ENCODE measurements around the gene GMNN.

DNA sequence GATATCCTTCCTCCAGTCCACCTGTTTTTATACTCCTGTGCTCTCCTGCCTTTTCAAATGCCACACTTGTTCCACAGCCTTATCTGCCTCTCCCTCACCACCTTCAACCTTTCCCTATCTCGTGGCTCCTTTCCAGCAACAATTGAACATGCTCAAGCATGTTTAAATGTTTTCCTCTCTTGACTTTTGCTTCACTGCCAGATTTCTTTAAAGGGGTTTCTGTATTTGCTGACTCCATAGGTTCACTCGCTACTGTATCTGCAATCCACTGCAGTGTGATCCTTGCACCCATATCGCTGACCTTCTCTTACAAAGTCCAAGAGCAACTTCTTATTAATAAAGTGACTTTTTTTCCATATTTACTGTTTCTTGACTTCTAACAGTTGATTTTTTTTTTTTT lies 11.2 kb upstream of the GMNN start:
- TF ChIP-seq, protein P1, sequence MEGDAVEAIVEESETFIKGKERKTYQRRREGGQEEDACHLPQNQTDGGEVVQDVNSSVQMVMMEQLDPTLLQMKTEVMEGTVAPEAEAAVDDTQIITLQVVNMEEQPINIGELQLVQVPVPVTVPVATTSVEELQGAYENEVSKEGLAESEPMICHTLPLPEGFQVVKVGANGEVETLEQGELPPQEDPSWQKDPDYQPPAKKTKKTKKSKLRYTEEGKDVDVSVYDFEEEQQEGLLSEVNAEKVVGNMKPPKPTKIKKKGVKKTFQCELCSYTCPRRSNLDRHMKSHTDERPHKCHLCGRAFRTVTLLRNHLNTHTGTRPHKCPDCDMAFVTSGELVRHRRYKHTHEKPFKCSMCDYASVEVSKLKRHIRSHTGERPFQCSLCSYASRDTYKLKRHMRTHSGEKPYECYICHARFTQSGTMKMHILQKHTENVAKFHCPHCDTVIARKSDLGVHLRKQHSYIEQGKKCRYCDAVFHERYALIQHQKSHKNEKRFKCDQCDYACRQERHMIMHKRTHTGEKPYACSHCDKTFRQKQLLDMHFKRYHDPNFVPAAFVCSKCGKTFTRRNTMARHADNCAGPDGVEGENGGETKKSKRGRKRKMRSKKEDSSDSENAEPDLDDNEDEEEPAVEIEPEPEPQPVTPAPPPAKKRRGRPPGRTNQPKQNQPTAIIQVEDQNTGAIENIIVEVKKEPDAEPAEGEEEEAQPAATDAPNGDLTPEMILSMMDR (IDR thresholded peaks at IDR 0.05), result no peak
- no peak for TF ChIP-seq EP300 (IDR thresholded peaks at IDR 0.05)
- TF ChIP-seq POLR2AphosphoS5 (IDR thresholded peaks at IDR 0.05), result no peak
- TF ChIP-seq POLR2A (IDR thresholded peaks at IDR 0.05), result no peak

Data from upper lobe of left lung (tissue), 4 donors.